Parathyroid adenoma (tissue), 2 donors: ENCODE results near the gene COPZ1.

Experiments used
- H2AFZ ChIP-seq: fragments of 300-600 bp; sonication (generic); one replicate; pipeline ENCODE4 v1.7.0; 2017; ENCODE audit warnings: antibody characterized with exemption, mild to moderate bottlenecking
- H3K27ac ChIP-seq: fragments of 300-600 bp; sonication (generic); one replicate; pipeline ENCODE4 v1.7.0; 2017
- H3K27me3 ChIP-seq: fragments of 300-600 bp; sonication (generic); one replicate; pipeline ENCODE4 v1.7.0; 2017; ENCODE audit warnings: low read length; ENCODE audit not compliant: control insufficient read depth, insufficient read depth
- H3K36me3 ChIP-seq: fragments of 300-600 bp; sonication (generic); one replicate; pipeline ENCODE4 v1.7.0; 2017; ENCODE audit warnings: low read length; ENCODE audit not compliant: control insufficient read depth, insufficient read depth
- H3K4me1 ChIP-seq: fragments of 300-600 bp; sonication (generic); one replicate; pipeline ENCODE4 v1.7.0; 2017; ENCODE audit warnings: control low read depth
- H3K4me2 ChIP-seq: fragments of 300-600 bp; sonication (generic); one replicate; pipeline ENCODE4 v1.7.0; 2017; ENCODE audit warnings: low read length
- H3K4me3 ChIP-seq: fragments of 300-600 bp; sonication (generic); one replicate; pipeline ENCODE4 v1.7.0; 2017; ENCODE audit warnings: low read depth, low read length
- H3K79me2 ChIP-seq: fragments of 300-600 bp; sonication (generic); one replicate; pipeline ENCODE4 v1.7.0; 2017; ENCODE audit warnings: control low read depth
- H3K9ac ChIP-seq: fragments of 300-600 bp; sonication (generic); one replicate; pipeline ENCODE4 v1.7.0; 2017; ENCODE audit warnings: mild to moderate bottlenecking
- H3K9me3 ChIP-seq: fragments of 300-600 bp; sonication (generic); one replicate; pipeline ENCODE4 v1.7.0; 2017; ENCODE audit warnings: low read length; ENCODE audit not compliant: control insufficient read depth
- CTCF ChIP-seq: fragments of 300-600 bp; sonication (generic); IDR thresholded peaks from one replicate; pipeline ENCODE4 v1.7.0; 2017; ENCODE audit warnings: antibody characterized with exemption, mild to moderate bottlenecking
- donor health status: primary hyperparathyroidism.

The COPZ1 gene

GRCh38 chr12:54360717-54361456 lies 36.0 kb downstream of the COPZ1 start:
- TF ChIP-seq CTCF: peak; percentile 96
- H3K36me3 ChIP-seq: no peaks in the 10 kb centered on the region
- no peak overlapping the region for H3K4me2 ChIP-seq
- peak overlapping the region; percentile 82 for H2AFZ ChIP-seq
- H3K27me3 ChIP-seq: no peaks in the 10 kb centered on the region
- H3K9me3 ChIP-seq: no peaks in the 10 kb centered on the region
- no peaks in the 10 kb centered on the region for H3K79me2 ChIP-seq
- H3K27ac ChIP-seq: peak overlapping the region; percentile 92
- no peak overlapping the region for H3K9ac ChIP-seq
- H3K4me3 ChIP-seq: no peak overlapping the region
- H3K4me1 ChIP-seq: peaks cover 21% of the 10 kb centered on the region

- H3K4me1 ChIP-seq: peaks cover 13% of the 10 kb centered on the region
- H3K27ac ChIP-seq: no peak overlapping the region
- H3K36me3 ChIP-seq: no peaks in the 10 kb centered on the region
- H3K27me3 ChIP-seq: no peaks in the 10 kb centered on the region
- TF ChIP-seq CTCF: no peak
- no peak overlapping the region for H3K9ac ChIP-seq
- no peaks in the 10 kb centered on the region for H3K9me3 ChIP-seq
- no peak overlapping the region for H3K4me2 ChIP-seq
- no peak overlapping the region for H3K4me3 ChIP-seq
- no peaks in the 10 kb centered on the region for H3K79me2 ChIP-seq
- H2AFZ ChIP-seq: no peak overlapping the region
Measured at GRCh38 chr12:54363047-54363446, 38.1 kb downstream of the COPZ1 start.

GRCh38 chr12:54363618-54364017 lies 38.7 kb downstream of the COPZ1 start:
- Histone ChIP-seq H3K4me1 (peaks cover 13% of the 10 kb centered on the region), H2AFZ (no peak overlapping the region), H3K4me2 (no peak overlapping the region), H3K9ac (no peak overlapping the region), H3K9me3 (no peaks in the 10 kb centered on the region), H3K27me3 (no peaks in the 10 kb centered on the region), H3K27ac (no peak overlapping the region), H3K36me3 (no peaks in the 10 kb centered on the region), H3K4me3 (no peak overlapping the region), H3K79me2 (no peaks in the 10 kb centered on the region)
- no peak for TF ChIP-seq CTCF

- H2AFZ ChIP-seq: no peak within 1 kb of the TSS
- no peaks in the 10 kb centered on the region for H3K27me3 ChIP-seq
- no peaks in the 10 kb centered on the region for H3K9me3 ChIP-seq
- no peak within 1 kb of the TSS for H3K4me3 ChIP-seq
- H3K27ac ChIP-seq: no peak within 1 kb of the TSS
- H3K36me3 ChIP-seq: no peaks in the 10 kb centered on the region
- no peaks in the 10 kb centered on the region for H3K79me2 ChIP-seq
- H3K4me1 ChIP-seq: peaks cover 13% of the 10 kb centered on the region
- H3K9ac ChIP-seq: no peak within 1 kb of the TSS
- TF ChIP-seq CTCF: no peak
- H3K4me2 ChIP-seq: no peak within 1 kb of the TSS
Measured at GRCh38 chr12:54364413-54364812, 39.5 kb downstream of the COPZ1 start, which contains the start of gene GPR84. TSS of gene GPR84 (minus strand) at chr12:54364486. CDS start at chr12:54363851, 635 bp downstream.
